Forelimb muscle (tissue), 1 donor: ENCODE results near the gene PPP1R15A. TPM values are rescaled to one million over a fixed set of nuclear protein-coding genes. Genes with fewer than 3 reads are reported as not detected.
"Not testable (repeated sequence)": the region's sequence is repeated elsewhere in the genome, so short reads cannot be mapped to it uniquely, and the experiment has no call there.

Source experiments
- DNase-seq: peaks from one replicate; pipeline ENCODE4 v3.0.0-alpha.2; 2013; ENCODE audit warnings: low read depth
- polyA plus RNA-seq: library from polyadenylated mRNA; unstranded; fragments of 120-200 nt; gene quantifications from one replicate; pipeline ENCODE4 v1.2.1, GENCODE V29; 2013; ENCODE audit not compliant: insufficient read length

PPP1R15A gene
- 45.9 TPM for polyA plus RNA-seq

DNA sequence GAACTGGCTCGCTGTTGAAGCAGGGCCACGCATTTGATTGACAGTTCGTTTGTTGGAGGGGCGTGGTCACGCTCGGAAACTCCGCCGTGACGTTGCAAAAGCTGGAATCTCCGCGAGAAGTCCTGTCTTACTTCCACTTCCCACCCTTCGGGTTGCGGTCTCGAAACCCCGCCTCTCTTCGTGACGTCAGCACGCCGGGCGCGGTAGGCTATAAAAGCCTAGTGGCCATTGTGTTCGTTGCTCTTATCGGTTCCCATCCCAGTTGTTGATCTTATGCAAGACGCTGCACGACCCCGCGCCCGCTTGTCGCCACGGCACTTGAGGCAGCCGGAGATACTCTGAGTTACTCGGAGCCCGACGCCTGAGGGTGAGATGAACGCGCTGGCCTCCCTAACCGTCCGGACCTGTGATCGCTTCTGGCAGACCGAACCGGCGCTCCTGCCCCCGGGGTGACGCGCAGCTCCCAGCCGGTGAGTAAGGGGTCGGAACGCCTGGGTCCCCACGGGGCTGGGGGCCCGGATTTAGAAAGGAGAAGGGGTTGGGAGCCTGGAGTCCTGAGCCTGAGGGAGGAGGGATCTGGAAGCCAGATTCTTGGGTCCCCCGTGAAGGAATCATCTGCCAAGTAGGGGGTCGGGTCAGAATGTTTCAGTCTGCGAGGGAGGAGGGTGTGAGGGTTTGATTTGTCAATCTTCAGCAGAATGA, at the start of gene PPP1R15A:
TSS of gene PPP1R15A (plus strand) at position 240 of the 702 bp plus-strand sequence. CDS start 813 bp downstream, outside the sequence.
- DNase-seq: peak; percentile 96

DNA sequence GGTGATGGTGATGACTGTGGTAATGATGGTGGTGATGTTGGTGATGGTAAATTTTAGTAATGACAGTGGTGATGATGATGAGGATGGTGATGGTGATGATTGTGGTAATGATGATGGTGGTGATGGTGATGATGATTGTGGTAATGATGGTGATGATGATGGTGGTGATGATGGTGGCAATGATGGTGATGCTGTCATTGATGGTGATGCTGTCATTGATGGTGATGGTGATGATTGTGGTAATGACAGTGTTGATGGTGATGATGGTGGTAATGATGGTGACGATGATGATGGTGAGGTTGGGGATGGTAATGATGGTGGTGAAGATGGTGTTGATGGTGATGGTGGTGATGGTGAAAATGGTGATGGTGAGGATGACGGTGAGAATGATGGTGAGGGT, 49.7 kb upstream of the PPP1R15A start:
- no peak for DNase-seq

DNA sequence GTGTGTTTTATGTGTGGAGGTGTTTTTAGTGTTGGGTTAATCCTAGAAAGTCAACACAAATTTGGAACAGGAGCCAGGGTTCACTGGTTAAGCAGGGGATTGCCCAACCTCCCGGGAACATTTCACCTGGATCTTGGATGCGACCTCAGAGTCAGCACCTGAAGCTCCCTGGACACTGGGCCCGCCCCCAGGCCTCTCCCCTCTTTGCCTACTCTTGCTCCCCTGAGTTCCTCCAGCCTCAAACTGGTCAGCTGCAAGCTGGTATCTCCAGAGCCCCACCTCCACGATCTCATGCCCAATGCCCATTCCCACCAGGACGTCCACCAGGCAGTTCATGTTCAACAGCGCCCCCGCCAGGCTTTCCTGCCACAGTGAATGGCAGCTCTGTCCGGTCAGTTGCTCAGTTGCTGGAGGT, 45.6 kb upstream of the PPP1R15A start:
- DNase-seq: no peak

DNA sequence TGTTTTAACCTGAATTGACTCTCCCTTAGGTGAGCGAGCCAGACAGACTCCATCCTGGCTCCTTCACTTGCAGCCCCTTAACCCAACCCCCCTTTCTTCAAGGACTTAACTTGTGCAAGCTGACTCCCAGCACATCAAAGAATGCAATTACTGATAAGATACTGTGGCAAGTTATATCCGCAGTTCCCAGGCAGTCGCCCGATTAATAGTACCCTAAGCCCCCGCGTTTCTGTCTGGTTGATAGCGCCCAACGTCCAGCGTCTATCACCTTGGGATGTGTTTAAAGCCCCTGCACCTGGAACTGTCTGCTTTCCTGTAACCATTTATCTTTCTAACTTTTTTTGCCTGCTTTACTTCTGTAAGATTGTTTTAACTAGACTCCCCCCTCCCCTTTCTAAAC, 42.1 kb upstream of the PPP1R15A start:
- no peak for DNase-seq

DNA sequence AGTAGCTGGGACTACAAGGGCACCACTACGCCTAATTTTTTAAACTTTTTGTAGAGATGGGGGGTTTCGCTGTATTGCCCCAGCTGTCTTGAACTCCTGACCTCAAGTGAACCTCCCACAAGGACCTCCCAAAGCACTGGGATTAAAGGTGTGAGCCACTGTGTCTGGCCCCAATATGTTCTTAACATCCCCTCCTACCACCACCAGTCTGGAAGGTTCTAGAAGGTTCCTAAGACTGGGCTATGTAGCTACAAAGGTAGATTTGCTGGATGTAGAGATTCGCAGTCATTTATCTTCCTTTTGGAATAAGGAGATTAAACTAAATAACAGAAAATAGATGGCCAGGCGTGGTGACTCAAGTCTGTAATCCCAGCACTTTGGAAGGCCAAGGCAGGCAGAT, 41.3 kb upstream of the PPP1R15A start:
- no peak for DNase-seq

DNA sequence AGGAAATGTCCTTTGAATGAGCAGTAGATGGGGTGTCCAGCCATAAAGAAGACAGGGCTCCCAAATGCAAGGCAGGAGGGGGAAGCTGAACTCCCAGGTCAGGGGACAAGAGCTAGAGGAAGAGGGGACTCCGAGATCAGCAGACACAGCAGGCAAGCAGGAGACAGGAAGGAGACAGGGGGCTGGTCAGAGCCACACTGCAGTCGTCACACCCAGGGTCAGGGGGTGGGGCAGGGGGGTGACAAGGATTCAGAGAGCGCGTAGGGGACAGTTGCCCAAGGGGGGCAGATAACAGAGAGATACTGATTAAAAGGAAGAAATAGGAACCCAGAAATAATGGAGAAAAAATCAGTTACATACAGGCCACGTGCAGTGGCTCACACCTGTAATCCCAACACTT, 39.2 kb upstream of the PPP1R15A start:
- no peak for DNase-seq

DNA sequence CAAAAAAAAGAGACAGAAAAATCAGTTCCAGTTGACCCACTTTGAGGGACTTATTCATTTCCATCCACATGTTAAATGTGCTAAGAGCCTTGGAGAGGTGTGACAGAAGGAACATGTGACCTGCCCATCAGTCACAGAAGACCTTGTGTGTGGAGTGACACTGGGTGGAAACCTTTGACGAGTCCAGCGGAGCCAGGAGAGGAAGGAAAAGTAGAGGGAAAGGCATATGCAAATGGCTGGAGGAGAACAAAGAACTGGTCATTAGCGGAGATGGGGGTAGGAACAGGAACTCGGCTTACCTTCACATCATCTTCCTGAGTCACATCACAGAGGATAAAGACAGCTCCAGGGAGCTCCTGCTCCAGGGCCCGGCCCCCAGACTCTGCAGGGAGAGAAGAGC, 38.2 kb upstream of the PPP1R15A start:
- no peak for DNase-seq

DNA sequence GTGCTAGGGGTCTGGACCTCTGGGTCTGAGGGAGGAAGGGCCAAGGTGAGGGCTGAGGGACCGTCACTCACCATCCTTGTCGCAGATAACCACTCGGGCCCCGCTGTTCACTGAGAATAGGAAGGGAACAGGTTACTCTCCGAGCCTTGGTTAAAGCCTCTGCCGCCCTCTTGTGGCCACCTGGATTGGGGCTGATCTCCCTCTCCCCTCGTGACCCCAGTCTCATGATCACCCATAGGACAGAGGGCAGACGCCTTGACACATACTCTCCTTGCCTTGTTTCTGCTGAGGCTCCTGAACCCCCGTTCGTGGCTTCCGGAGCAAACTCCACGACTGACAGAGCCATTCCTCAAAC, 36.5 kb upstream of the PPP1R15A start:
- DNase-seq: peak; percentile 54

DNA sequence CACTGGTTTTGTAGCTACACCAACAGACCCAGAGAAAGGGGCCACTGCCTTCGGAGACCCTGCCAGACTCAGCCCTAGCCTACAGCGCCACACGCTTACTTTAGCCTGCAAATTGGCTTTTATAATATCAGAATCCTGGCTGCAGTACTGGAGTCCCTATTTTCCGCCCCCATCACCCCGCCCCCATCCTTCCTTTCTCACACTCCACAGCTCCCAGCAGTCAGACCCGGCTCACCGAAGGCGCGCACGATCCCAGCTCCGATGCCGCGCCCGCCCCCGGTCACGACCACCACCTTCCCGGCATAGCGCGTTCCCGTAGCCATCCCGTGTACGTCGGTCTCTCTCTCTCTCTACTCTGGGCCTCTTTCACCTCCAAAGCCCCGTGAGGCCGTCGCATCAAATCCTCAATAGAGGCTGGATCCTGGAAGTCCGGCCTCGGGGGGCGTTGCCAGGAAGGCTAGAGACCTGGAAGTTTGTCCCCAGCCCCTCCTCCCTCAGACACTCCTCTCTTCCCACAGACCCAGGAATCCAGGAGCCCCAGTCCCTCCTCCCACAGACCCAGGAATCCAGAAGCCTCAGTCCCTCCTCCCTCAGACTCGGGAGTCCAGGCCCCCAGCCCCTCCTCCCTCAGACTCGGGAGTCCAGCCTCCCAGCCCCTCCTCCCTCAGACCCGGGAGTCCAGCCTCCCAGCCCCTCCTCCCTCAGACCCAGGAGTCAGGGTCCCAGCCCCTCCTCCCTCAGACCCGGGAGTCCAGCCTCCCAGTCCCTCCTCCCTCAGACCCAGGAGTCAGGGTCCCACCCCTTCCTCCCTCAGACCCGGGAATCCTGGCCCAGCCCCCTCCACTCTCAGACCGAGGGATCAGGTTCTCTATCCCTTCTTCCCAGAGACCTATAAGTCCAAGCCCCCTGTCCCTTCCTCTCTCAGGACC, 35.9 kb upstream of the PPP1R15A start, which contains the start of gene HSD17B14:
TSS of gene HSD17B14 (minus strand) at position 403 of the 929 bp plus-strand sequence. CDS start at position 323, 80 bp downstream.
- no peak for DNase-seq

DNA sequence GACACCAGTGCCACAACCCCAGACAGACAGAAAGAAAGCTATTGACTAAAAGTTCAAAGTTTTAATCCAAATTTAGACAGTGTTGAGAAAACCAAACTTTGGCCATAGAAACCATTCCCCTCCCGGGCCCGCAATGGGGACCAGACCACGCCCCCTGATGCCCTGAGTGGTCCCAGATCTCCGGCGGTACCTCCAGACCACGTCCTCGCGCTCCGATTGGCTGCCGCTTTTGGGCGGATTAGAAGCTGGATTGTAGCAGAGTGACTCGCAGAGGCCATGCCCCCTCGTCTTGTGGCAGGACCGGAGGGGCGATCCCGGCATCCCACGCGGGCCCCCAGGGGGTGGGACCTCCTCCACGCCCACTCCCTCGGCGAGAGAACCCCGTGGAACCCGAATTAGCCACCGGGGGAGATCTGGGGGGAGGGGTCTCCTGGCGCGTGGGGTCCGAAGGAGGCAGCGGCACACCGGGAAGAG, 35.1 kb upstream of the PPP1R15A start:
- DNase-seq: peak; percentile 45

DNA sequence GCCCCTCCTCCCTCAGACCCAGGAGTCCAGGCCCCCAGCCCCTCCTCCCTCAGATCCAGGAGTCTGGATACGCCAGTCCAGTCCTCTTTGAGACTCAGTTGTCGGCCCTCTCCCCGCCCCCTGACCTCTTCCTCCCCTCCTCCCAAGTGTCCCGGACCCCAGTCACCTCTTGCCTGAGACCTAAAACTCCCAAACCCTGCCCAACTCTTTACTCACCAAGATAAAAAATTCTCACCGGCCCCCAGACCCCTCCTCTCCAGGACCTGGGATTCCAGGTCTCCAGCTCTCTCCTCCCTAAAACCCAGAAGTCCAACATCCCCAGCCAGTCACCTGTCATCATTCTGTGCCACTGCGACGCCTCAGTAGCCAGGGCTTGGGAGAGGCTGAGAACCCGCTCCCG, 34.5 kb upstream of the PPP1R15A start:
- DNase-seq: no peak

DNA sequence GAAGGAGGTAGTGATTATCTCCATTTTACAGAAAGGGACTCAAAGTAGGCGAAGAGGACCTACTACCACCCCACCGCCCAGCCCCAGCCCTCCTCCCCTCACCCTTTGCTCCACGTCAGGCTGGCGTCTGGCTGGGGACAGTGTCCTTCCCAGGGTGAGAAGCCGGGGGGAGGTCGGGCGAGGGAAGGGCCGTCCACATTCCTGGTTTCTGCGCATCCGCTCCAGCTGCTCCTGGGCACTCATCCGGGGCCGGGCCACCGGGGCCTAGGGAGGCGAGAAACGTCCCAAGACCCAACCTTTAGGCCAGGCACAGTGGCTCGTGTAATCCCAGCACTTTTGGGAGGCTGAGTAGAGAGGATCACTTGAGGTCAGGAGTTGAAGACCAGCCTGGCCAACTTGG, 31.2 kb upstream of the PPP1R15A start:
- no peak for DNase-seq

DNA sequence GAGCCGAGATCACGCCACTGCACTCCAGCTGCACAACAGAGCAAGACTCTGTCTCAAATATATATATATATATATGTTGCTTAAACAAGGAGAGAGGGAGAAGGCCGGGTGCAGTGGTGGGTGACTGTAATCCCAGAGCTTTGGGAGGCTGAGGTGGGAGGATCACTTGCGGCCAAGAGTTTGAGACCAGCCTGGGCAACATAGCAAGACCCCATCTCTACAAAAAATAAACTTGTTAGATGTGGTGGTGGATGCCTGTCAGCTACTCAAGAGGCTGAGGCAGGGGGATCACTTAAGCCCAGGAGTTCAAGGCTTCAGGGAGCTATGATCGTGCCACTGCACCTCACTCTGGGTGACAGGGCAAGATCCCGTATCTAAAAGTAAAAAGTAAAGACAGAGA, 30.6 kb upstream of the PPP1R15A start:
- no peak for DNase-seq

DNA sequence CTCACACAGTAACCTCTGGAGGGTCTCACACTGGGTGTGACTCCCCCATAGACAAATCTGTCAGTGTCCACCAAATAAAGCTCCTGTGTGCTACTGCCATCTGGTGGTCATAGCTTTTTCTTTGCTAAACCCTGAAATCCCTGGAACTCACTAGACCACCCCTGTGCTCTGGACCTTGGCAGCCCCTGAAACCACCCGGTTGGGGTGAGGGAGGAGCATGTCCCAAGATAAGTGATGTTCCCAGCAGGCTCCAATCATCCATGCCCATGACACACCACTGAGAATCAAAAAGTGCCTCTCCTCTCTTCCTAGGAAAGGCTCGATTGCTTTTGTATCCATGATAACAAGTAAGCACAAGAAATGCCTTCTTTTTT, 29.4 kb upstream of the PPP1R15A start:
- DNase-seq: no peak

DNA sequence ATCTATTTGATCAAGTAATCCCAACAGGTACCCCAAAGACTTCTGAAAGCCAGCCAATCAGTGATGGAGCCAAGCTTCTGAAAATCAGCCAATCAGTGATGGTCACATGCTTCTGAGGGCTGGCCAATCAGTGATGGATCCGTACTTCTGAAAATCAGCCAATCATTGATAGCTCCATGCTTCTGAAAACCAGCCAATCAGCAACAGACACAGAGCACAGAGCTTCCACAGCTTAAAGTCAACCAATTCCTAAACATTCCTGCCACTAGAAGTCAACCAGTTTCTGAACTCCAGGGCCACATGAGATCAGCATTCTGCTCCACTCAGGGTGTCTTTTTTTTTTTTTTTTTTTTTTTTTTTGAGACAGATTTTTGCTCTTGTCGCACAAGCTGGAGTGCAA, 27.7 kb upstream of the PPP1R15A start:
- DNase-seq: no peak

DNA sequence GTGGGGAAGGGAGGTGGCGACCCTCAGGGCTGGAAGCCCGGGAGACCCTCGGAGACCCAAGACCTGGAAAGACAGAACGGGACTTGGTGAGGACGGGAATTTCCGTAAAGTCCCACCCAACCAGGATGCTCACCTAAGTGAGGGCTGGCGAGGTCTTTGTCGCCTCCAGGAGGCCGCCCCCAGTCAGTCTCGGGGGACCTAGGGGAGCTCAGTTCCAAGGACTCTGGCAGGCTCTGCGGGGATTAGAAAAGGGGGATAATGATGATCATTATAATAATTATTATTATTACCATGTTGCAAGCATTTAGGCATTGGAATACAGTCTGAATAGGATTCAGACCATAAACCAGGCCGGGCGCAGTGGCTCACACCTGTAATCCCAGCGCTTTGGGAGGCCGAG, 26.8 kb upstream of the PPP1R15A start:
- DNase-seq: no peak

DNA sequence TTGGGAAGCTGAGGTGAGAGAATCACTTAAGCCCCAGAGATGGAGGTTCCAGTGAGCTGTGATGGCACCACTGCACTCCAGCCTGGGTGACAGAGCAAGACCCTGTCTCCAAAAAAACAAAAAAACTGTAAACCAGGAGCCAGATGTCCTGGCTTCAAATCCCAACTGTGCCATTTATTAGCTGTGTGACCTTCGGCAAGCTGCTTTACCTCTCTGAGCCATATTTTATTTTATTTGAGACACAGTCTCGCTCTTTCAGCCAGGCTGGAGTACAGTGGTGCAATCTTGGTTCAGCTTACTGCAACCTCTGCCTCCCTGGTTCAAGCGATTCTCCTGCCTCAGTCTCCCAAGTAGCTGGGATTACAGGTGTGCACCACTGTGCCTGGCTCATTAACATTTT, 25.6 kb upstream of the PPP1R15A start:
- DNase-seq: not testable (repeated sequence)

DNA sequence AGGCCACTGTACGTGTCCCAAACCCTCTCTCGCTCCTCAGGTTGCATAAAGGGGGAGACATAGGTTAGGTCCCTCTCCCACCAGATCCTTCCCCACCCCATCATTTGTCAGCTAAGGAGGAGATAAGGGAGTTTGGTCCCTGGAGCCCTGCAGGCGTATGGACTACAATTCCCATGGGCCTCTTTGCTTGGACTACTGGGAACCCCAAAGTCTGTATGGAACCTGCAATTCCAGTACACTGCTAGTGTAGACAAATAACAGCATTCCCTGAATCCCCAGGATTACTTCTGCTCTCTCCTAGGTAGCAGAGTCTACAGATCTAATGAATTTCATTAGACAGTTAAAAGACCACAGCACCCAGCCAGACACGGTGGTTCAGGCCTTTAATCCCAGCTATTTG, 19.9 kb upstream of the PPP1R15A start:
- DNase-seq: no peak

DNA sequence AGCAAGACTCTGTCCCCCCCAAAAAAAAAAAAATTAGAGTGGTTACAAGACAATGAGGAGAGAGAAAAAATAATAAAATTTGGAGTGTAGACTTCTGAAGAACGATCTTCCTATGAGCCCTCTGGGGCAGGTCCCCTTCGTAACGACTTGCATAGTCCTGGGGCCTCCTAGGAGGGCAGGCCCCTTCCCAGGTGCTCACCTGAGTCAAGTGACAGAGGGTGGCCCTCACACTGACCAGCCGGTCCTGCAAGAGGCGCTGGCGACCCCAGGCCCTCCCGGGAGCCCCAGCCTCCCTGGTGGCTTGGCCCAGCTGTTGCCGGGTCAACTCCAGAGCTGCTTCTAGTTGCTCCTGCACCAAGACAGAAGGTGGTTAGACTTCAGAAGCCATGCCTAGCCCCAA, 18.7 kb upstream of the PPP1R15A start:
- DNase-seq: no peak

DNA sequence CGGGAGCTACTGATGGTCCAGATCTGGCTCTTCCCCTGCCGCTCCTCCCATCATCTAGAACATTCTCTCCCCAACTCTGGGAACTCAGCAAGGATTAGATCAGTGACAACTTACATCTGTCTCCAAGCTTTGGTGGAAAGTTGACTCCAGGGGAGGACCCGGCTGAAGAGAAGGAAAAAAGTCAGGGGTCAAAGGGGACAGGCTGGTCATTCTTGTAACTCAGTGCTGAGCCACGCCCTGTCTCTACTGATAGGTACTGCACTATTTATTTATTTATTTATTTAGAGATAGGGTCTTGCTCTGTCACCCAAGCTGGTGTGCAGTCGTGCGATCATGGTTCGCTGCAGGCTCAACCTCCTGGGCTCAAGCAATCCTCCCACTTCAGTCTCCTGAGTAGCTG, 18.1 kb upstream of the PPP1R15A start:
- DNase-seq: no peak

DNA sequence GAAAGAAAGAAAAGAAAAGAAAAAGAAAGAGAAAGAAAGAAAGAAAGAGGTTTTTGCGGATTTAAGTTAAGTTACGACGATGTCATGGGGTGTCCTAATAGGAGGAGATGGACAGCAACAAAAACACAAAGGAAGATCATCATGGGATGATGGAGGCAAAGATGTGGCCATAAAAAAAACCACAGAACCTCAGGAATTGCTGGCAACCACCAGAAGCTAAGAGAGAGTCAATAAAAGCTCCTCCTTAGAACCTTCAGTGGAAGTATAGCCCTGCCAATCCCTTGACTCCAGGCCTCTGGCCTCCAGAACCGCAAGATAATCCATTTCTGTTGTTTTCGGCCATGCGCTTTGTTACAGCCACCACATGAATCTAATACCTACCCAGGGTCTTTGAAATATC, 15.3 kb upstream of the PPP1R15A start:
- no peak for DNase-seq

DNA sequence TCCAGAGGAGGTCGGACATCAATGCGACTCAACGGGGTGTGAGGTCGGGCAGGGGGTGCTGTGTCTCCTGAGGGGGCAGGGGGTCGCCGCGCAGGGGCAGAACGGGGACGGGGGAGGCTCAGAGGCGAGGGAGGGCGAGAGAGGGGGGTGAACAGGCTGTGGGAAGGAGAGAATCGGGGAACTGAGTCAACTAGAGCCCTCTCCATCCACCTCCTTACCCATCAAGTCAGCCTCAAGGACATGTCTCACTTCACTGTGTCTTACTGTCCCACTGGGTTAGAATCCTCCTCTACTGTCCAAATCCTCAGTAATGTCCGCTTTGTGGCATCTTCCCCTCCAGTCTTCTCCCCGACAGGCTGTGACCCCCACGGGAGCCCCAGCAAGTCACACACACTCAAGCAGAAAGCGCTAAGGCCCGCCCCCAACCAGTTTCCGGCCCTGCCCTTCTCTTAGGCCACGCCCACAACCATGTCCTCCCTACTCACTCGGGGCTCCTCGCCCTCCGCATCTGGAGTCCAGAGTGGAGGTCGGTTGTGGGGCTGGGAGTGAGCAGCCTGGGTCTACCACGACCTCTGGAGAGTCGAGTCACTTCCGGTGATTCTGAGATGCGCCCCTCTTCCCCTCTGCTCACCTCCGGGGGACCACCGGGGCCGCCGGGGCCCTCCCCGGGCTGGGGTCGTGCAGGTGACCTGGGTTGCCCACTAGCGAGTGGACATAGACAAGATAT, 13.1 kb upstream of the PPP1R15A start:
- no peak for DNase-seq
